Measurements from ENCODE around the gene GON4L.
"Not testable (repeated sequence)": the region's sequence is repeated elsewhere in the genome, so short reads cannot be mapped to it uniquely, and the experiment has no call there.

Gene GON4L

DNA sequence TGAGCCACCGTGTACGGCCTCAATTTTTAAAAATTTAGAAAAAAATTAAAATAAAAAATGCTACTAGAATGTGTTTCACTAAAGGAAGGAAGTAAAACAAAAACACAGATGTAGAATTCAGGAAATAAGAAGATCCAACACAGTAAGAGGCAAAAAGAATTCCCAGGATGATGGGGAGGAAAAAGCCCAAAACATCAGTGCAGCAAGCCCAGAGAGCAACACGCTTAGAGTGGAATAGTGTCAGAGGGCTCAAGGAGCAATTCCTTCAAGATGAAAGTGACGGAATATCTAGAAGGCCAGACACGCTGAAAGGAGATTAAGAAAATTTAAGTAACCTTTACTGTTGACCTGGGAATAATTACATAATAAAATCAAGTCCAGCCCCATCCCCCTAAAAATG is 87.8 kb downstream of the GON4L start:
- in situ Hi-C loops (cut with MboI; ENCODE audit: low sequenced_read_pairs) = no loop called here
- H3K4me3 ChIP-seq = no peak overlapping the region
- no peaks in the 10 kb centered on the region for H3K27me3 ChIP-seq (ENCODE audit: low read depth)
- no peaks in the 10 kb centered on the region for H3K9me3 ChIP-seq
- peaks cover 16% of the 10 kb centered on the region for H3K4me1 ChIP-seq
- peaks cover 53% of the 10 kb centered on the region for H3K36me3 ChIP-seq (replicated peaks)
- DNase-seq (ENCODE audit: low spot score in 2 of 2) = no peak

DNA sequence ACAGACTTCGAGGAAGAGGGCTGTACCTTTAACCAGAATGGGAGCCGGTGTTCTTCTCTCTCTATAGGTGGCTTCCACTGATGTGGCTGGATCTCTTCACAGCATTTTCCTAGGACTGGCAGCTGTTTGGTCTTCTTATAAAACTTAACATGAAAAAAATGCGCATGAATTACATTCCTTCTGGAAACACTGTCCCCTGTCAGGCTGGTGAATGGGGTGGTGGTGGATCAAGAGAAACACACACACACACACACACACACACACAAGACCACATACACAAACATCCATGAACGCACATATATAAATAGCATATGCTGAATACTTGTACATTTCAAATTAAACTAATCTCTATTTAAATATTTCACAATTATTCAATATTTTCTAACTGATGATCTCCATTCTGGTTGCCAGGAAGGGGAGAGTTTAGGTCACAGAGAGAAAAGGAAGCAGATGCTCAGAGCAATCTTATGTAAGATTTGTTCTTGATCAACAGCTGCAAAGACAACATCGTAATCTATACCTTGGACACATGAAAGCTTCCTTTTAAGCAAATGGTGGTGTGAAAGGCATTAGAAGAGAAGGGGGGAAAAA is 89.5 kb downstream of the GON4L start:
- Histone ChIP-seq H3K4me1 (peaks cover 10% of the 10 kb centered on the region), H3K36me3 (replicated peaks) (peaks cover 56% of the 10 kb centered on the region)
- H3K4me3 ChIP-seq; DNase-seq (ENCODE audit: low spot score in 2 of 2); in situ Hi-C loops (cut with MboI; ENCODE audit: low sequenced_read_pairs); H3K9me3 ChIP-seq; H3K27me3 ChIP-seq (ENCODE audit: low read depth): not testable (repeated sequence)

GRCh38 chr1:155763989-155764388 is 93.0 kb downstream of the GON4L start:
- H3K9me3 ChIP-seq; DNase-seq (ENCODE audit: low spot score in 2 of 2); in situ Hi-C loops (cut with MboI; ENCODE audit: low sequenced_read_pairs); H3K4me3 ChIP-seq; H3K27me3 ChIP-seq (ENCODE audit: low read depth): not testable (repeated sequence)
- peaks cover 50% of the 10 kb centered on the region for H3K36me3 ChIP-seq (replicated peaks)
- H3K4me1 ChIP-seq = peaks cover 15% of the 10 kb centered on the region

DNA sequence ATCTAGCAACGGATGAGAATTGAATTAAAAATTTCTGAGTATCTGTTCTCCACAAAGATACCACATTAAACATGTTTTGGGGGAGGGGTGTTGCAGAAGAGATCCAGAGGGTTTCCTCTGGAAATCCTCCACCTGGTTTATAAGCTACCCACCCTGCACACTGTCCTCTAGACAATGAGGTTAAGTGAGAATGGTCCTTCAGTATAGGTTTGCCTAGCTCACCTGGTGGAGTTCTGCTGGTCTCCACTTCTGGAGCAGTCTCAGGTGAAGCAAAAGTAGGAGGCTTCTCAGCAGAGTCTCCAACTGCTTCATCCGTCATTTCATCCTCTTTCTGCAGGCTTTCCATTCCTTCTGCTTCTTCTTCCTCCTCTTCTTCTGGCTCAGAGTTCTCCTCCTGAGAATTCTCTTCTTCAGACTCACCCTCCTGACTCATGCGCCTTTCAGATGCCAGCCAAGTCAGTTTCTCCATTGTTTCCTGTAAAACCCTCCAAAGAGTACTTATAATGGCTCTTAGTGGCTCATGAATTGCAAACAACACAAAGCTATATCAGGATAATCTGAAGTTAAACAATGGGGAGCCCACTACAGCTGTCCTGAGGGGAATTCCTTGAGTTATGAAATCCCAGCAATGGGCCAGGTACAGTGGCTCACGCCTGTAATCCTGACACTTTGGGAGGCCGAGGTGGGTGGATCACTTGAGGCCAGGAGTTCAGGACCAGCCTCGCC is 93.8 kb downstream of the GON4L start:
- Histone ChIP-seq H3K36me3 (replicated peaks) (peaks cover 54% of the 10 kb centered on the region), H3K4me1 (peaks cover 15% of the 10 kb centered on the region)
- H3K27me3 ChIP-seq (ENCODE audit: low read depth); H3K9me3 ChIP-seq; in situ Hi-C loops (cut with MboI; ENCODE audit: low sequenced_read_pairs); H3K4me3 ChIP-seq: not testable (repeated sequence)
- DNase-seq (ENCODE audit: low spot score in 2 of 2) = peak; percentile 83 to 92

DNA sequence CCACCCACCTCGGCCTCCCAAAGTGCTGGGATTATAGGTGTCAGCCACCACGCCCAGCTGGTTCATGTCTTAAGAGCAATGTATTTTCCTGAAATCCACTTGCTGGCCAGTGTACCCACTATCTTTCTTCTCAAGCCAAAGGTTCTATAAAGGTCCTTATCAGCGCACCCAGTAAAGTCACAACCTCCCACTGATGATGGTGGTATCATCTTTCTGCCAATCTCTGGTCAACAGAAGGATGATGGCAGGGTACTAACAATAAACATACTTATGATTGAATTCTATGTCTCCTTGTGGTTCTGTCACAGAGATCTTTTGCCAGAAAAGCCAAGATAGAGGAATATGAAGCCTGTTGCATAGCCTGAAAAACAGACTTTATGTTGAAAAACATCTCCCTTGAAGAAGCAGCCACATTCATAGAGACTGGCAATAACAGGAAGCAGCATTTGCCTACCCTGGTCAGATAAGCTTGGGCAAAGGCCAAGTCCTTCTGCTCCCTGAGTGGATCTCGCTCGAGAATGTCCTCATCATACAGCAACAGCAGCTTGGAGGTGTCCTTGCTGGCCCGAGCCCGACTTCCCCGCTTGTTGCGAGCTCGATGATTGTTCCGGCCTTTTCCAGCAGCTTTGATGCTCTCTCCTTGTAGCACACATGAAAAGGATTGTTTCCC is 95.1 kb downstream of the GON4L start:
- peaks cover 51% of the 10 kb centered on the region for H3K36me3 ChIP-seq (replicated peaks)
- H3K27me3 ChIP-seq (ENCODE audit: low read depth) = no peaks in the 10 kb centered on the region
- no peak overlapping the region for H3K4me3 ChIP-seq
- no peak for DNase-seq (ENCODE audit: low spot score in 2 of 2)
- H3K9me3 ChIP-seq = no peaks in the 10 kb centered on the region
- in situ Hi-C loops (cut with MboI; ENCODE audit: low sequenced_read_pairs) = no loop called here
- peaks cover 15% of the 10 kb centered on the region for H3K4me1 ChIP-seq

GRCh38 chr1:155760751-155761475 is 96.1 kb downstream of the GON4L start:
- in situ Hi-C loops (cut with MboI; ENCODE audit: low sequenced_read_pairs) = no loop called here
- no peak for DNase-seq (ENCODE audit: low spot score in 2 of 2)
- no peaks in the 10 kb centered on the region for H3K27me3 ChIP-seq (ENCODE audit: low read depth)
- peaks cover 15% of the 10 kb centered on the region for H3K4me1 ChIP-seq
- peaks cover 58% of the 10 kb centered on the region for H3K36me3 ChIP-seq (replicated peaks)
- no peak overlapping the region for H3K4me3 ChIP-seq
- no peaks in the 10 kb centered on the region for H3K9me3 ChIP-seq

DNA sequence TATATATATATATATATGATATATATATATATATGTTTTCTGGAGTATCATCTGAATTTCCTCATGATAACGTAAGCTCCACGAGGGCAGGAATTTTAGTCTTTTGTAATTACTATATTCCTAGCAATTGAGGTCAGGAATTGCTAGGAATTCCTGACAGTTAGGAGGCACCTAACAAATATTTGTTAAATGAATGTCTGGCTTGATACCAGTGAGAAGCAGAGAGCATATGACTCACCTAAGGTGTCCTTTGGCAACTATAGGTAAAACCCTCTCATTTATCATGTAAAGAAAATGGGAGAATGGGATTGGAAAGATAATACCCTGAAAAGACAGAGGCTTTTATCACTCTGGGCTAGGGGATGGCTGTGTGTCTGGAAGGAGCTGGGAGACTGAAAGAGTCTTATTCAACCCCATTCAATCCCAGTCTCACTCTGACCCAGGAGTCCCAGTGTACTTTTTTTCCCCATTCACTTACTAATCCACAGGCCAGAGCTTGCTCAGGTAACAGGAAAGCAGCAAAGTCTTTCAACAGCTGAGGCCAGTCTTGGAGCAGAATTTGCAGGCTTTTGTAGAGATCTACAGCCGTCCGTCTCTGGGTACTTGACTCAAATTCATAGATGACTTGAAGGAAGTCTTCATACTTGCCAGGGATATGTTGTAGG is 96.9 kb downstream of the GON4L start:
- in situ Hi-C loops (cut with MboI; ENCODE audit: low sequenced_read_pairs) = no loop called here
- DNase-seq (ENCODE audit: low spot score in 2 of 2) = peak in 1 of 2 experiments; percentile 12

GRCh38 chr1:155759017-155759416 is 98.0 kb downstream of the GON4L start:
- in situ Hi-C loops (cut with MboI; ENCODE audit: low sequenced_read_pairs); H3K4me3 ChIP-seq; H3K27me3 ChIP-seq (ENCODE audit: low read depth); DNase-seq (ENCODE audit: low spot score in 2 of 2); H3K9me3 ChIP-seq: not testable (repeated sequence)
- Histone ChIP-seq H3K36me3 (replicated peaks) (peaks cover 57% of the 10 kb centered on the region), H3K4me1 (peaks cover 15% of the 10 kb centered on the region)

More for the DNA sequence above, 96.9 kb downstream of the GON4L start:
- no peaks in the 10 kb centered on the region for H3K9me3 ChIP-seq
- peaks cover 15% of the 10 kb centered on the region for H3K4me1 ChIP-seq
- H3K36me3 ChIP-seq (replicated peaks) = peaks cover 64% of the 10 kb centered on the region
- H3K4me3 ChIP-seq = no peak overlapping the region
- no peaks in the 10 kb centered on the region for H3K27me3 ChIP-seq (ENCODE audit: low read depth)

- in situ Hi-C loops (cut with MboI; ENCODE audit: low sequenced_read_pairs) = not testable (repeated sequence)
Observed at GRCh38 chr1:155748141-155748540, 108.9 kb downstream of the GON4L start.

DNA sequence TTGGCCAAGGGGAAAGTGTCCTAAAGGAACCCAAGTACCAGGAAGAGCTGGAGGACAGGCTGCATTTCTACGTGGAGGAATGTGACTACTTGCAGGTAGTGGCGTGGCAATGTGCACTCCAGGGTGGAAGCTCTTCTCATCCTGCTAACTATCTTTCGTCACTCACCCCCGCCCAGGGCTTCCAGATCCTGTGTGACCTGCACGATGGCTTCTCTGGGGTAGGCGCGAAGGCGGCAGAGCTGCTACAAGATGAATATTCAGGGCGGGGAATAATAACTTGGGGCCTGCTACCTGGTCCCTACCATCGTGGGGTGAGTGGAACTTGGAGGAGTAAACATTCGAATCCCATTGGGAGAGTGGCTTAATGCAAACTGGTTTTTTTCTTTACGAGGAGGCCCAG is 109.4 kb downstream of the GON4L start:
- H3K27me3 ChIP-seq (ENCODE audit: low read depth); H3K4me1 ChIP-seq; DNase-seq (ENCODE audit: low spot score in 2 of 2); H3K4me3 ChIP-seq; in situ Hi-C loops (cut with MboI; ENCODE audit: low sequenced_read_pairs); H3K9me3 ChIP-seq: not testable (repeated sequence)
- H3K36me3 ChIP-seq (replicated peaks) = peaks cover 24% of the 10 kb centered on the region

More at GRCh38 chr1:155748141-155748540, 108.9 kb downstream of the GON4L start:
- peaks cover 29% of the 10 kb centered on the region for H3K36me3 ChIP-seq (replicated peaks)
- H3K27me3 ChIP-seq (ENCODE audit: low read depth); DNase-seq (ENCODE audit: low spot score in 2 of 2); H3K4me3 ChIP-seq; H3K4me1 ChIP-seq; H3K9me3 ChIP-seq: not testable (repeated sequence)

DNA sequence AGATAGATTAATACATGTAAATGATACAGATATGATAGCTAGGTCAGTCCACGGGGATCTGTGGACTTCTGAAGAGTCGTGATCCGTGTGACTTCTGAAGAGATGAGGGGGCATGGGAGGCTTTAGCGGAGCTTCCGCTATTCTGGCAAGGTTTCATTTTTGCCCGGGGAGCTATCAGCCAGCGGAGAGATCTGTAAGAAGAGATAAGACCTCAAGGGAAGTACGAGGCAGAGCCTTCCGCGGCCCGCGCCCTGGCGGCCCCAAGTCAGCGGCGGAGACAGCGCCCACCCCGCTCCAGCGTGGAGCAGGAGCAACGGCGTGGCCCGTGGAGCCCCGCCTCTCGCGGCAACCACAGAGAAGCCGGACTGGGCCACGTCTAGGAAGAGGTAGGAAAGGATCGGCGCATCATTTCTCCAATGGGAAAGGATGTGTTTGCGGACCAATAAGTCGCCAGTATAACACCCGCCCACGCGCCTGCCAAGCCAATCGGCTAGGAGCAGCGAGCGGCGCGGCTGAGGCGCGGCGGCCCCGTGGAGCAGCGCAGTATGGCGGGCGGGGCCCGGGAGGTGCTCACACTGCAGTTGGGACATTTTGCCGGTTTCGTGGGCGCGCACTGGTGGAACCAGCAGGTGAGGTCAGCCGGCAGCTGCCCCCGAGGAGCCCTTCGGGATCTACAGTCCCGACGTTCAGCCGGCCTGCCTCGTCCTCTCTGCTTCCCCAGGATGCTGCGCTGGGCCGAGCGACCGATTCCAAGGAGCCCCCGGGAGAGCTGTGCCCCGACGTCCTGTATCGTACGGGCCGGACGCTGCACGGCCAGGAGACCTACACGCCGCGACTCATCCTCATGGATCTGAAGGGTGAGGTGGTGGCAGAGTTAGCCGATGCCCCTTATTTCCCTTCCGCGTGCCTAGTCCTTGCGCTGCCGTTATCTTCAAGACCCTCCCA is 111.5 kb downstream of the GON4L start:
- H3K4me1 ChIP-seq; H3K9me3 ChIP-seq; in situ Hi-C loops (cut with MboI; ENCODE audit: low sequenced_read_pairs); H3K27me3 ChIP-seq (ENCODE audit: low read depth): not testable (repeated sequence)
- DNase-seq (ENCODE audit: low spot score in 2 of 2) = peak; percentile 95 to 97
- H3K36me3 ChIP-seq (replicated peaks) = peaks cover 14% of the 10 kb centered on the region
- H3K4me3 ChIP-seq = peak overlapping the region; percentile 45

DNA sequence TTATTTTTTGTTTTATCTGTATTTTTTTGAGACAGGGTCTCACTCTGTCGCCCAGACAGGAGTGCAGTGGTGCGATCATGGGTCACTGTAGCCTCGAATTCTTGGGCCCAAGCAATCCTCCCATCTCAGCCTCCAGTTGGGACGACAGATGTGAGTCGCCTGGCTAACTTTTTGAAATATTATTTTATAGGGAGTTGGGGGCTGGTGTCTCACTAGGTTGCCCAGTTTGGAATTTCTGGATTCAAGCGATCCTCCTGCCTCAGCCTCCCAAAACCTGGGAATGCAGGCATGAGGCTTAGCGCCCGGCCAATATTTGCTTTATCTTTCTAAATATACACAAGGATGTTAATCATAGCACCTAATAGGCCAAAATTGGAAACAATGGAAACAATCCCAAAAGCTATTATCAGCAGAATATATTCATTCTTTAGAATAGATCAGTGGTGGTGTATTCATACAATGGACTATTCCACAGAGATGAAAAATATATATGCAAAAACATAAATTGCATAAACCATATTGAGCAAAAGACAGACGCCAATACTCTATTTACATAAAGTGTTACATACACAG is 112.2 kb downstream of the GON4L start:
- in situ Hi-C loops (cut with MboI; ENCODE audit: low sequenced_read_pairs) = no loop called here
- no peaks in the 10 kb centered on the region for H3K9me3 ChIP-seq
- H3K27me3 ChIP-seq (ENCODE audit: low read depth) = no peaks in the 10 kb centered on the region
- peaks cover 14% of the 10 kb centered on the region for H3K36me3 ChIP-seq (replicated peaks)
- no peak for DNase-seq (ENCODE audit: low spot score in 2 of 2)
- H3K4me3 ChIP-seq = peak overlapping the region; percentile 45
- no peaks in the 10 kb centered on the region for H3K4me1 ChIP-seq
